Common myeloid progenitor, CD34-positive (primary cell): ENCODE measurements around the gene TMEM145.
"Not testable (repeated sequence)": the region's sequence is repeated elsewhere in the genome, so short reads cannot be mapped to it uniquely, and the experiment has no call there.

Experiments used
- CTCF ChIA-PET: fragments of 350-600 bp; sonication (Branson Sonifier 250); formaldehyde crosslinking; loops from one replicate; lab custom pipeline; 2021; ENCODE audit warnings: antibody characterized with exemption; lab: Charles Lee
- POLR2A ChIA-PET: fragments of 350-600 bp; sonication (Branson Sonifier 250); formaldehyde crosslinking; loops from one replicate; lab custom pipeline; 2021; ENCODE audit warnings: antibody characterized with exemption; lab: Charles Lee
- DNase-seq, 3 donors: peaks; one replicate each; pipeline versions ENCODE4 v3.0.0 to v3.0.0-alpha.2; 2013
- H3K27ac ChIP-seq, 2 experiments: 1 replicate in 1 of 2; 2 replicates in 1 of 2; pipeline ENCODE4 v1.7.0; 2013; ENCODE audit warnings: inconsistent platforms in 2 of 2, low read length in 2 of 2, mild to moderate bottlenecking in 2 of 2, low read depth in 1 of 2, moderate library complexity in 1 of 2; ENCODE audit not compliant: severe bottlenecking in 2 of 2, insufficient read depth in 1 of 2, poor library complexity in 1 of 2
- H3K27me3 ChIP-seq, 5 experiments: replicated peaks in 2 of 5; 1 replicate in 3 of 5; 2 replicates in 2 of 5; pipeline versions ENCODE4 v1.6.1 to v1.7.0; 2013; ENCODE audit warnings: low read length in 4 of 5, mild to moderate bottlenecking in 2 of 5, moderate library complexity in 2 of 5, inconsistent platforms in 1 of 5; ENCODE audit not compliant: insufficient read depth in 5 of 5, control insufficient read depth in 4 of 5
- H3K36me3 ChIP-seq, 4 experiments: 1 replicate in 2 of 4; 2 replicates in 2 of 4; pipeline versions ENCODE4 v1.6.1 to v1.7.0; 2013; ENCODE audit warnings: low read length in 3 of 4, control low read depth in 1 of 4, mild to moderate bottlenecking in 1 of 4; ENCODE audit not compliant: control insufficient read depth in 4 of 4, insufficient read depth in 4 of 4
- H3K4me1 ChIP-seq, 4 experiments: 1 replicate in 3 of 4; 2 replicates in 1 of 4; pipeline versions ENCODE4 v1.6.1 to v1.7.1; 2013; ENCODE audit warnings: low read length in 3 of 4, mild to moderate bottlenecking in 3 of 4, control low read depth in 1 of 4, inconsistent platforms in 1 of 4, moderate library complexity in 1 of 4; ENCODE audit not compliant: control insufficient read depth in 4 of 4, insufficient read depth in 4 of 4; ENCODE audit errors: control extremely low read depth in 1 of 4
- H3K4me3 ChIP-seq, 7 experiments: 1 replicate in 4 of 7; 2 replicates in 3 of 7; pipeline versions ENCODE4 v1.5.1 to v1.7.0; 2013; ENCODE audit warnings: mild to moderate bottlenecking in 7 of 7, low read length in 6 of 7, moderate library complexity in 6 of 7, inconsistent platforms in 2 of 7, low read depth in 2 of 7, control low read depth in 1 of 7; ENCODE audit not compliant: insufficient read depth in 4 of 7, control insufficient read depth in 1 of 7; ENCODE audit errors: extremely low read depth in 1 of 7
- H3K9me3 ChIP-seq, 5 experiments: 1 replicate in 4 of 5; 2 replicates in 1 of 5; pipeline versions ENCODE4 v1.6.1 to v1.7.1; 2013; ENCODE audit warnings: low read length in 4 of 5, mild to moderate bottlenecking in 2 of 5, inconsistent platforms in 1 of 5, low read depth in 1 of 5, moderate library complexity in 1 of 5; ENCODE audit not compliant: control insufficient read depth in 4 of 5, insufficient read depth in 2 of 5; ENCODE audit errors: control extremely low read depth in 1 of 5
- whole genome bisulfite sequencing: methylation state at CpG from one replicate; pipeline ENCODE4 v1.1.5; 2013; ENCODE audit not compliant: insufficient coverage; 5-methylcytosine and 5-hydroxymethylcytosine counted together

The TMEM145 gene

DNA sequence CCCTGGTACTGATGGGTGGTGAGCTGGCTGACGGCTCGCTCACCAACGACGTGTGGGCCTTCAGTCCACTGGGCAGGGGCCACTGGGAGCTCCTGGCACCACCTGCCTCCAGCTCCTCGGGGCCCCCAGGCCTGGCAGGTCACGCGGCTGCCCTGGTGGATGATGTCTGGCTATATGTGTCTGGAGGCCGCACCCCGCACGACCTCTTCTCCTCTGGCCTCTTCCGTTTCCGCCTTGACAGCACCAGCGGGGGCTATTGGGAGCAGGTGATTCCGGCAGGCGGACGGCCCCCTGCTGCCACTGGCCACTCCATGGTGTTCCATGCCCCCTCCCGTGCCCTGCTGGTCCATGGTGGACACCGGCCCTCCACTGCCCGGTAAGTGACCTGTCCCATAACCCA, 22.9 kb downstream of the TMEM145 start:
- Histone ChIP-seq H3K36me3 (peaks cover 6 to 23% (median 16%) of the 10 kb centered on the region in 4 experiments), H3K4me1 (no peaks in the 10 kb centered on the region), H3K27ac (no peak overlapping the region), H3K27me3 (no peaks in the 10 kb centered on the region), H3K9me3 (no peaks in the 10 kb centered on the region), H3K4me3 (no peak overlapping the region)
- WGBS: 96% methylated on average over 11 of the region's 19 CpGs
- ChIA-PET CTCF (interaction anchor here (1.5 kb wide), 1 partner anchor 8 kb away, joined by 8 read pairs; no protein-coding TSS in a partner anchor), POLR2A (no interaction called here)
- DNase-seq: no peak

DNA sequence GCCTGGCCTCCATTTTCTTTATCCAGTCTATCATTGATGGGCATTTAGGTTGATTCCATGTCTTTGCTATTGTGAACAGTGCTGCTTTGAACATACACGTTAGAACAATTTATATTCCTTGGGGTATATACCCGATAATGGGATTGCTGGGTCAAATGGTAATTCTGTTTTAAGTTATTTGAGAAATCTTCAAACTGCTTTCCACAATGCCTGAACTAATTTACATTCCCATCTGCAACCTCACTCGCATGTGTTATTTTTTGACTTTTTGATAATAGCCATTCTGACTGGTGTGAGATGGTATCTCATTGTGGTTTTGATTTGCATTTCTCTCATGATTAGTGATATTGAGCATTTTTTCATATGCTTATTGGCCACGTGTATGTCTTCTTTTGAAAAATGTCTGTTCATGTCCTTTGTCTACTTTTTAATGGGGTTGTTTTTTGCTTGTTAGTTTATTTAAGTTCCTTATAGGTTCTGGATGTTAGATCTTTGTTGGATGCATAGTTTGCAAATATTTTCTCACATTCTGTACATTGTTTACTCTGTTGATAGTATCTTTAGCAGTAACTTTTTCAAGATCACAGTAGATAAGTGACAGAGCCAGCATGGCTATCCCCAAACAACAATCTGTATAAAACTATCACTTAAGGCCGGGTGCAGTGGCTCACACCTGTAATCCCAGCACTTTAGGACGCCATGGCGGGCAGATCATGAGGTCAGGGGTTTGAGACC, 26.2 kb downstream of the TMEM145 start:
- H3K9me3 ChIP-seq, DNase-seq, H3K4me1 ChIP-seq, H3K27me3 ChIP-seq, H3K27ac ChIP-seq, POLR2A ChIA-PET, H3K4me3 ChIP-seq: not testable (repeated sequence)
- no CpG with 5 or more reads among the region's 7 CpGs for WGBS
- H3K36me3 ChIP-seq: peaks cover 11 to 39% (median 23%) of the 10 kb centered on the region in 4 experiments
- CTCF ChIA-PET: interaction anchor here (1.2 kb wide), 1 partner anchor 8 kb away, joined by 3 read pairs; no protein-coding TSS in a partner anchor

DNA sequence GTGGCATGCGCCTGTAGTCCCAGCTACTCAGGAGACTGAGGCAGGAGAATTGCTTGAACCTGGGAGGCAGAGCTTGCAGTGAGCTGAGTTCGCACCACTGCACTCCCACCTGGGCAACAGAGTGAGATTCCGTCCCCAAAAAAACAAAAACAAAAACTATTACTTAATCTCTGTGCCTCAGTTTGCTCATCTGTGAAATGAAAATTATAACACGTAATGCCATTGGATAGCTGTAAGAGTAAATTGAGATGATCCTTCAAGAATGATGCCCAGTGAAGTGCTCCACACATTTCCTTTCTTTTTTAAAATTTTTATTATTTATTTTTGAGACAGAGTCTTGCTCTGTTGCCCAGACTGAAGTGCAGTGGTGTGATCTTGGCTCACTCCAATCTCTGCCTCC, 26.8 kb downstream of the TMEM145 start:
- 94% methylated on average over 2 of the region's 4 CpGs for WGBS
- peaks cover 11 to 39% (median 29%) of the 10 kb centered on the region in 4 experiments for H3K36me3 ChIP-seq
- CTCF ChIA-PET: interaction anchor here (1.2 kb wide), 1 partner anchor 9 kb away, joined by 3 read pairs; no protein-coding TSS in a partner anchor
- DNase-seq, H3K4me1 ChIP-seq, H3K27ac ChIP-seq, H3K27me3 ChIP-seq, H3K4me3 ChIP-seq, POLR2A ChIA-PET, H3K9me3 ChIP-seq: not testable (repeated sequence)

DNA sequence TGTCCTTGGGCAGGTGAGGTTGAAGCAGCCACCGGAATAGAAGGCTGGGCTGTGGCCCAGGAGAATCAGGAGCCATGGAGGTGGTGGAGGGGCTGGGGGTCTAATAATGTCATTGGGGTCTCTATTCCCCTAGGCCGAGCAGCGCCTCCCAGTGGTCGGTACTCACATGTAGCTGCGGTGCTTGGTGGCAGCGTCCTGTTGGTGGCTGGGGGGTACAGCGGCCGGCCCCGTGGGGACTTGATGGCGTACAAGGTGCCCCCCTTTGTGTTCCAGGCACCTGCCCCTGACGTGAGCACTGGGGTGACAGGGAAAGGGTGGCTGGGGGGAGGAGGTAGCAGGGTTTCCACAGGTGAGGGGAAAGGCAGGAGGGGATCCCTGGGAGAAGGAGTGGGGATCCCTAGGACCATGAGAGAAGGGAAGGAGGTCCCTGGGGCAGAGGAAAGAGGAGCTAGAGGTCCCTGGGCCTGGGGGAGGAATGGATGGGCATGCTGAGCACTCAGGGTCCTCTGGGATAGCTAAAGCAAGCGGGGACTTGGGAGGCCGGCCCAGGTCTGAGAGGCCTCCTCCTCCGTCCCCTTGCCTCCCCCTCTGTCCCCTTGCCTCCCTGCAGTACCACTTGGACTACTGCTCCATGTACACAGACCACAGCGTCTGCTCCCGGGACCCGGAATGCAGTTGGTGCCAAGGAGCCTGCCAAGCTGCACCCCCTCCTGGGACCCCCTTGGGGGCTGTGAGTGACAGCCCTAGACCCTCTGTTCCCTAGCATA, 30.4 kb downstream of the TMEM145 start:
- H3K36me3 ChIP-seq: peaks cover 3 to 32% (median 23%) of the 10 kb centered on the region in 4 experiments
- H3K9me3 ChIP-seq: no peaks in the 10 kb centered on the region
- 98% methylated on average over 17 of the region's 17 CpGs for WGBS
- H3K27ac ChIP-seq: no peak overlapping the region
- peak in 2 of 3 donors; percentile 37 to 41 for DNase-seq
- peaks cover 0 to 2% (median 0%) of the 10 kb centered on the region in 4 experiments for H3K4me1 ChIP-seq
- POLR2A ChIA-PET: no interaction called here
- no peak overlapping the region for H3K4me3 ChIP-seq
- CTCF ChIA-PET: interaction anchor here (1.3 to 2.5 kb wide), 2 partner anchors 16 to 58 kb away, joined by 4 to 6 read pairs; no protein-coding TSS in a partner anchor
- no peaks in the 10 kb centered on the region for H3K27me3 ChIP-seq

DNA sequence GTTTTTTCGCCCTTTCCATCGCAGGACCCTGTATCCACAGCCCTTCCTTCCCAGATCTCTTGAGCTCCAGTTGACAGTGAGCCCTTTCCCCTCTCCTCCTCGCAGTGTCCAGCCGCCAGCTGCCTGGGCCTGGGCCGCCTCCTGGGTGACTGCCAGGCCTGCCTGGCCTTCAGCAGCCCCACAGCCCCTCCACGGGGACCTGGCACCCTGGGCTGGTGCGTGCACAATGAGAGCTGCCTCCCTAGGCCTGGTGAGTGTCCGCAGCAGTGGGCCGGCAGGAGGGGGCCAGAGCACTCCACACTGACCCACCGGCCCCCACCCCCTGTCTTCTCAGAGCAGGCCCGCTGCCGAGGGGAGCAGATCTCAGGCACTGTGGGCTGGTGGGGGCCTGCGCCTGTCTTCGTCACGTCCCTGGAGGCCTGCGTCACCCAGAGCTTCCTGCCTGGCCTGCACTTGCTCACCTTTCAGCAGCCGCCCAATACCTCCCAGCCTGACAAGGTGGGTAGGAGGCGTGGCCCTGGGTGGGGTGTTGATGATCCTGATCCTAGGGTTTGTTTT, 31.3 kb downstream of the TMEM145 start:
- no peak for DNase-seq
- Histone ChIP-seq H3K36me3 (peaks cover 3 to 33% (median 23%) of the 10 kb centered on the region in 4 experiments), H3K9me3 (no peaks in the 10 kb centered on the region), H3K27me3 (no peaks in the 10 kb centered on the region), H3K27ac (no peak overlapping the region), H3K4me3 (no peak overlapping the region), H3K4me1 (peaks cover 0 to 2% (median 0%) of the 10 kb centered on the region in 4 experiments)
- POLR2A ChIA-PET: no interaction called here
- CTCF ChIA-PET: no interaction called here
- WGBS: 97% methylated on average over 13 of the region's 18 CpGs

DNA sequence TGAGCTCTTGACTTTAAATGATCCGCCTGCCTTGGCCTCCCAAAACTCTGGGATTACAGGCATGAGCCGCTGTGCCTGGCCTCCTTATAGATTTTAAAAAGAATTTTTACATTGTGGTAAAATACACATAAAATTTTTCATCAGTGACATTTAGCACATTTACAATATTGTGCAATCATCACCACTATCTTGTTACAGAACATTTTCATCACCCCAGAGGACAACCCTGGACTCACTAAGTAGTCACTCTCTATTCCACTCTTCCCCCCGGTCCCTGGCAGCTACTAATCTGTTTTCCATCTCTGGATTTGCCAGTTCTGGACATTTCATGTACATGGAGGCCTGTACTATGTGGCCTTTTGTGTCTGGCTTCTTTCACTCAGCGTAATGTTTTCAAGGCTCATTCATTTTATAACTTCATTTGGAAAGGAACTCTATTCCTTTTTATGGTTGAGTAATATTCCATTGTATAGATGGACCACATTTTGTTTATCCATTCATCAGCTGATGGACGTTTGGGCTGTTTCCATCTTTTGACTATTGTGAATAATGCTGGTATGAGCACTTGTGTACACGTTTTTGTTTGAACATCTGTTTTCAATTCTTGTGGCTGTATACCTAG, 32.2 kb downstream of the TMEM145 start:
- no peak overlapping the region for H3K4me3 ChIP-seq
- POLR2A ChIA-PET: no interaction called here
- CTCF ChIA-PET: interaction anchor here (0.9 to 1.2 kb wide), 2 partner anchors 13 to 221 kb away, joined by 3 to 4 read pairs; no protein-coding TSS in a partner anchor

More for the DNA sequence above, 32.2 kb downstream of the TMEM145 start:
- no peak overlapping the region for H3K27ac ChIP-seq
- no peaks in the 10 kb centered on the region for H3K27me3 ChIP-seq
- 100% methylated on average over 1 of the region's 6 CpGs for WGBS
- DNase-seq: no peak
- no peaks in the 10 kb centered on the region for H3K9me3 ChIP-seq
- peaks cover 4 to 38% (median 23%) of the 10 kb centered on the region in 4 experiments for H3K36me3 ChIP-seq
- peaks cover 0 to 2% (median 0%) of the 10 kb centered on the region in 4 experiments for H3K4me1 ChIP-seq
